A673 (cell line): ENCODE measurements around the gene MAML3. TPM values are rescaled to one million over a fixed set of nuclear protein-coding genes. Genes with fewer than 3 reads are reported as not detected.

Experiments
- BruUV-seq: library from RNA; stranded (reverse); fragments of 400-500 nt; replicated peaks from 2 replicates; lab custom pipeline; 2021; lab: Mats Ljungman, UMichigan
- CTCF ChIA-PET: fragments of 300-600 bp; sonication (Branson Sonifier 250); formaldehyde crosslinking; loops from one replicate; lab custom pipeline; 2022; ENCODE audit warnings: antibody characterized with exemption; lab: Charles Lee
- POLR2A ChIA-PET: fragments of 300-600 bp; sonication (Branson Sonifier 250); formaldehyde crosslinking; loops from one replicate; lab custom pipeline; 2022; ENCODE audit warnings: antibody characterized with exemption; ENCODE audit not compliant: low non-redundant PET; lab: Charles Lee
- DNase-seq: peaks from one replicate; pipeline ENCODE4 v3.0.0-alpha.2; 2015; ENCODE audit warnings: low spot score
- H3K27ac ChIP-seq: fragments of 200-600 bp; sonication (generic); 2 replicates; pipeline ENCODE4 v1.5.1; 2016; ENCODE audit warnings: mixed run types, low read depth, mild to moderate bottlenecking, mixed read lengths, antibody characterized with exemption, low read length; ENCODE audit not compliant: poor library complexity, severe bottlenecking
- H3K27me3 ChIP-seq: fragments of 200-600 bp; sonication (generic); replicated peaks from 2 replicates; pipeline ENCODE4 v1.6.1; 2017; ENCODE audit warnings: mixed run types, low read depth, mild to moderate bottlenecking, mixed read lengths, antibody characterized with exemption, low read length; ENCODE audit not compliant: insufficient read depth, poor library complexity
- H3K36me3 ChIP-seq: fragments of 200-600 bp; sonication (generic); 2 replicates; pipeline ENCODE4 v1.6.1; 2016; ENCODE audit warnings: mixed run types, mild to moderate bottlenecking, mixed read lengths, antibody characterized with exemption, low read length; ENCODE audit not compliant: insufficient read depth, poor library complexity, severe bottlenecking
- H3K4me1 ChIP-seq: fragments of 200-600 bp; sonication (generic); 2 replicates; pipeline ENCODE4 v1.6.1; 2017; ENCODE audit warnings: mixed run types, mild to moderate bottlenecking, mixed read lengths, antibody characterized with exemption, low read length; ENCODE audit not compliant: insufficient read depth, poor library complexity, severe bottlenecking
- H3K4me3 ChIP-seq: fragments of 200-600 bp; sonication (generic); 2 replicates; pipeline ENCODE4 v1.5.1; 2016; ENCODE audit warnings: low read depth, mixed run types, mild to moderate bottlenecking, mixed read lengths, low read length; ENCODE audit not compliant: poor library complexity, severe bottlenecking
- H3K9me3 ChIP-seq: fragments of 200-600 bp; sonication (generic); 2 replicates; pipeline ENCODE4 v1.6.1; 2016; ENCODE audit warnings: mixed run types, low read depth, mild to moderate bottlenecking, mixed read lengths, antibody characterized with exemption, low read length; ENCODE audit not compliant: poor library complexity, severe bottlenecking
- CTCF ChIP-seq: fragments of 300-800, 200-600 bp; sonication (generic); conservative IDR thresholded peaks from 2 replicates; pipeline ENCODE4 v1.5.1; 2017; ENCODE audit warnings: low read depth, mild to moderate bottlenecking, antibody characterized with exemption, low read length, moderate library complexity, mixed read lengths
- EZH2 ChIP-seq: fragments of 200-600 bp; sonication (generic); IDR thresholded peaks from 2 replicates; pipeline ENCODE4 v1.6.1; 2017; ENCODE audit warnings: borderline replicate concordance, low read depth, mild to moderate bottlenecking, mixed read lengths, antibody characterized with exemption, low read length; ENCODE audit not compliant: poor library complexity, severe bottlenecking
- intact Hi-C: fragments of 100-400 bp; cut with micrococcal nuclease; formaldehyde crosslinking; loops from one replicate; pipeline ENCODE4 v1.10.0; 2022; ENCODE audit not compliant: unreplicated experiment
- total RNA-seq: library from RNA; stranded (reverse); gene quantifications from 2 replicates; pipeline ENCODE4 v1.2.3, GENCODE V29; 2021

Gene MAML3
- total RNA-seq, 1 experiment from 2014 or later: 3.7 TPM

DNA sequence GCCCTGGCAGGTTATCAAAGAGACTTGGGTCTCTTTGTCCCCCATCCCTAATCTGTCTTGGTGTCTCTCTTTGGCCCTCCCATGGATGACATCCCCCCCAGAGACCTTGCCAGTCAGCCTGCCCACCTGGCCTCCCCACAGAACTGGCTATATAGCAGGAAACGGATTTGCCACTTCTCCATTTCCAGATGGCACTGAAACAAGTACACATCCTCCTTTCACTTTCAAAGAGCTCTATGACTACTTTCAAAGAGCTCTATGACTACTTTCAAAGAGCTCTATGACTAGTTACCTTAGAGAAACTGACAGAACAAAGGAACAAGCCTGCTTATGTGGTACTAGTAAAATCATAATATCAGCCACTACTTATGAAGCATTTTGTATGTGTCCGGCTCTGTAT lies 175.3 kb downstream of the MAML3 start:
- CTCF ChIA-PET: no interaction called here

GRCh38 chr4:139977838-139978609 lies 176.0 kb downstream of the MAML3 start:
- DNase-seq: no peak
- Histone ChIP-seq H3K9me3 (no peaks in the 10 kb centered on the region), H3K36me3 (no peaks in the 10 kb centered on the region), H3K4me1 (no peaks in the 10 kb centered on the region), H3K27me3 (no peaks in the 10 kb centered on the region), H3K27ac (no peak overlapping the region), H3K4me3 (no peak overlapping the region)
- no TSS peak for BruUV-seq
- ChIA-PET CTCF (interaction anchor here (0.7 kb wide), 1 partner anchor 348 kb away, joined by 4 read pairs; no protein-coding TSS in a partner anchor), POLR2A (no interaction called here)
- no peak for TF ChIP-seq EZH2
- TF ChIP-seq CTCF: no peak
- intact Hi-C loops: no loop called here

More for the DNA sequence above, 175.3 kb downstream of the MAML3 start:
- Histone ChIP-seq H3K27ac (no peak overlapping the region), H3K9me3 (no peaks in the 10 kb centered on the region), H3K36me3 (no peaks in the 10 kb centered on the region), H3K4me1 (no peaks in the 10 kb centered on the region), H3K4me3 (no peak overlapping the region), H3K27me3 (no peaks in the 10 kb centered on the region)
- TF ChIP-seq CTCF: no peak
- TF ChIP-seq EZH2: no peak
- intact Hi-C loops: no loop called here
- POLR2A ChIA-PET: no interaction called here
- BruUV-seq: no TSS peak
- no peak for DNase-seq

GRCh38 chr4:139975830-139976272 lies 178.1 kb downstream of the MAML3 start:
- Histone ChIP-seq H3K9me3 (no peaks in the 10 kb centered on the region), H3K4me3 (no peak overlapping the region), H3K36me3 (no peaks in the 10 kb centered on the region), H3K27me3 (no peaks in the 10 kb centered on the region), H3K27ac (no peak overlapping the region), H3K4me1 (no peaks in the 10 kb centered on the region)
- TF ChIP-seq EZH2 (no peak), CTCF (no peak)
- intact Hi-C loops: no loop called here
- POLR2A ChIA-PET: no interaction called here
- DNase-seq: no peak
- CTCF ChIA-PET: no interaction called here
- no TSS peak for BruUV-seq
